GM12891 (cell line): Measurements from ENCODE around the gene MAPK8IP1.

ENCODE experiments used
- POLR2A ChIP-seq: IDR thresholded peaks from 2 replicates; pipeline ENCODE4 v1.6.1; 2011; ENCODE audit warnings: low read depth, low read length, control low read depth
- POLR2AphosphoS5 ChIP-seq: IDR thresholded peaks from 2 replicates; pipeline ENCODE4 v1.6.1; 2011; ENCODE audit warnings: low read depth, low read length, control low read depth
- TAF1 ChIP-seq: IDR thresholded peaks from 2 replicates; pipeline ENCODE4 v1.6.1; 2011; ENCODE audit warnings: low read depth, low read length, control low read depth

DNA sequence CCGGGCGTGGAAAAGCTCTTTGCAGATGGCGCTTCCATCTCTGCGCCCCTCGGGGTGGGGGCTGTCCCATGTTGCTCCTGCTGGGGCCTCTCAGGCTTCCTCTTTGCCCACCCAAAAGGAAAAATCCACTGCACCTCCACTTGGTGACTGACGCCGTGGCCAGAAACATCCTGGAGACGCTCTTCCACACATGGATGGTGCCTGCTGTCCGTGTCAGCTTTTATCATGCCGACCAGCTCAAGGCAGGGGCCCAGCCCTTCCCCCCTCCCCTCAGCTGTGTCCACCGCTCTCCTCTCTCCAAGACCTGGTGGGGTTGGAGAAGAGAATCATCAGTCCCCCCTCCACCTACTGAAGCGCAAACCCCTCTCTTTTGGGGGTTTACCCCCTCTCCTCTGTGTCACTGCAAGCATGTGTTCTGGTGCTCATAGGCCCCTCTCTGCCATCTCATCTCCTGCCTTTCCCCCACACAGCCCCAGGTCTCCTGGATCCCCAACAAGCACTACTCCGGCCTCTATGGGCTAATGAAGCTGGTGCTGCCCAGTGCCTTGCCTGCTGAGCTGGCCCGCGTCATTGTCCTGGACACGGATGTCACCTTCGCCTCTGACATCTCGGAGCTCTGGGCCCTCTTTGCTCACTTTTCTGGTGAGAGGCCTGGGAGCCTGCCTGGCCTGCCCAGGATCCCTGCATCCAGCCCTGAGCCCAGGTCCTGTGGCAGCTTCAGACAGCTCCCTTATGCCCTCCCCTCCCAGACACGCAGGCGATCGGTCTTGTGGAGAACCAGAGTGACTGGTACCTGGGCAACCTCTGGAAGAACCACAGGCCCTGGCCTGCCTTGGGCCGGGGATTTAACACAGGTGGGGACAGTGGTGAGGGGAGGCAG, 38.8 kb downstream of the MAPK8IP1 start:
- TF ChIP-seq POLR2A (no peak), TAF1 (no peak), POLR2AphosphoS5 (no peak)
